ENCODE measurements around the gene CIITA.

DNA sequence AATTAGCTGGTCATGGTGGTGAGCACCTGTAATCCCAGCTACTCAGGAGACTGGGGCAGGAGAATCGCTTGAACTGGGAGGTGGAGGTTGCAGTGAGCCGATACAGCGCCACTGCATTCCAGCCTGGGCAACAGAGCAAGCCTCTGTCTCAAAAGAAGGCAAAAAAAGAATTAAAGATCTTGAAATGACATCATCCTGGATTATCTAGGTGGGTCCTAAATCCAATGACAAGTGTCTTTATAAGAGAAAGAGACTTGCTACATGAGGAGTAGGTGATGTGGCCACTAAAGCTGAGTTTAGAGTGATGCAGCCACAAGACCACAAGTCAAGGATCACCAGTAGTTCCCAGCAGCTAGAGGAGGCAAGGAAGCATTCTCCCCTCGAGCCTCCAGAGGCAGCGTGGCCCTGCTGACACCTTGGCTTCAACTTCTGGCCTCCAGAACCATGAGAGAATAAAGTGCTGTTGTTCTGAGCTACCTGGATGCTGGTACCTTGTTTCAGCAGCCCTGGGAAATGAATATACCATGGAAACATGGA lies 15.8 kb downstream of the CIITA start:
- no peak for TF ChIP-seq CTCF (IDR thresholded peaks at IDR 0.05)
- TF ChIP-seq POLR2A (IDR thresholded peaks at IDR 0.05), result no peak
- TF ChIP-seq POLR2AphosphoS5 (IDR thresholded peaks at IDR 0.05), result no peak
